Measurements from ENCODE around the gene DNAJB11. TPM values are rescaled to one million over a fixed set of nuclear protein-coding genes. Genes with fewer than 3 reads are reported as not detected.
"Not testable (repeated sequence)": the region's sequence is repeated elsewhere in the genome, so short reads cannot be mapped to it uniquely, and the experiment has no call there.

The DNAJB11 gene
- total RNA-seq, 1 donor from 2014 or later = 43.8 TPM

GRCh38 chr3:186580785-186581184, 10.3 kb downstream of the DNAJB11 start:
- H3K27ac ChIP-seq = no peak overlapping the region
- H3K36me3 ChIP-seq = peaks cover 99% of the 10 kb centered on the region
- no peaks in the 10 kb centered on the region for H3K9me3 ChIP-seq
- H3K4me1 ChIP-seq = no peaks in the 10 kb centered on the region
- H3K4me3 ChIP-seq = no peak overlapping the region
- ATAC-seq (no peak), DNase-seq (no peak)
- no peaks in the 10 kb centered on the region for H3K27me3 ChIP-seq
- intact Hi-C loops (cut with DNase I) = no loop called here
- TF ChIP-seq CTCF (IDR thresholded peaks at IDR 0.05) = no peak

- intact Hi-C loops (cut with DNase I) = no loop called here
- no peak for TF ChIP-seq CTCF (IDR thresholded peaks at IDR 0.05)
- H3K9me3 ChIP-seq = no peaks in the 10 kb centered on the region
- DNase-seq (no peak), ATAC-seq (no peak)
- H3K36me3 ChIP-seq = peaks cover 87% of the 10 kb centered on the region
- no peak overlapping the region for H3K4me3 ChIP-seq
- H3K27me3 ChIP-seq = no peaks in the 10 kb centered on the region
- no peak overlapping the region for H3K27ac ChIP-seq
- no peaks in the 10 kb centered on the region for H3K4me1 ChIP-seq
Measured at GRCh38 chr3:186582541-186582940, 12.0 kb downstream of the DNAJB11 start.

- ATAC-seq (no peak), DNase-seq (no peak)
- intact Hi-C loops (cut with DNase I) = no loop called here
- Histone ChIP-seq H3K4me1 (no peaks in the 10 kb centered on the region), H3K9me3 (no peaks in the 10 kb centered on the region), H3K4me3 (no peak overlapping the region), H3K27me3 (no peaks in the 10 kb centered on the region), H3K36me3 (peaks cover 74% of the 10 kb centered on the region), H3K27ac (no peak overlapping the region)
- TF ChIP-seq CTCF (IDR thresholded peaks at IDR 0.05) = no peak
Measured at GRCh38 chr3:186583831-186584230, 13.3 kb downstream of the DNAJB11 start.

- ATAC-seq; intact Hi-C loops (cut with DNase I); H3K4me1 ChIP-seq; H3K4me3 ChIP-seq; DNase-seq; H3K9me3 ChIP-seq; H3K27me3 ChIP-seq; H3K27ac ChIP-seq: not testable (repeated sequence)
- H3K36me3 ChIP-seq = peaks cover 49% of the 10 kb centered on the region
Measured at GRCh38 chr3:186586245-186586644, 15.7 kb downstream of the DNAJB11 start.

GRCh38 chr3:186587183-186587582, 16.7 kb downstream of the DNAJB11 start:
- no peak for TF ChIP-seq CTCF (IDR thresholded peaks at IDR 0.05)
- intact Hi-C loops (cut with DNase I) = no loop called here
- Histone ChIP-seq H3K27me3 (no peaks in the 10 kb centered on the region), H3K4me1 (no peaks in the 10 kb centered on the region), H3K27ac (no peak overlapping the region), H3K9me3 (no peaks in the 10 kb centered on the region), H3K4me3 (no peak overlapping the region), H3K36me3 (peaks cover 40% of the 10 kb centered on the region)
- ATAC-seq = no peak
- DNase-seq = no peak

GRCh38 chr3:186588632-186589031, 18.1 kb downstream of the DNAJB11 start:
- ATAC-seq = no peak
- TF ChIP-seq CTCF (IDR thresholded peaks at IDR 0.05) = no peak
- intact Hi-C loops (cut with DNase I) = no loop called here

More at GRCh38 chr3:186588632-186589031, 18.1 kb downstream of the DNAJB11 start:
- H3K4me1 ChIP-seq = no peaks in the 10 kb centered on the region
- peaks cover 26% of the 10 kb centered on the region for H3K36me3 ChIP-seq
- no peak for DNase-seq
- no peak overlapping the region for H3K4me3 ChIP-seq
- no peaks in the 10 kb centered on the region for H3K27me3 ChIP-seq
- H3K9me3 ChIP-seq = no peaks in the 10 kb centered on the region
- no peak overlapping the region for H3K27ac ChIP-seq

Data from upper lobe of right lung (tissue), 1 donor.